ENCODE results near the gene WWOX.

Gene WWOX

DNA sequence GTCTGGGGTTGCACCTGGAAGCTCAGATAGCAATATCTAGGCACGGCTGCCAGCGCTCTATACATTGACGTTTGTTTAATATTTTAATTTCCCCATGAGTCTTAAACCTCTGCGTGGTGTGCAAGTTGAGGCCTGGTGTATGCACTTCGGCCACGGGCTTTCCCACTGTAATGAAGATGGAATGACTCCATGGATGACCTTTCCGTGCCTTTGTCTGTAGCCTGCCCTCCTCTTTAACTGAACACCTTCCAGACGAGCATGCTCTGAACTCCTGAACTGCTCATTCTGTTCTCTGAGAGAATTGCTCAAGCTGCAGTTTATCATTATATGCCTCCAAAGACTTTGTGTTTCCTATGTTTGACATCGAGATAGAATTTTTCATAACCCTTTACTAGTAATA is 438.8 kb downstream of the WWOX start:
- no peaks in the 10 kb centered on the region for H3K9me3 Mint-ChIP-seq
- H3K4me3 Mint-ChIP-seq: no peak overlapping the region
- H3K4me1 Mint-ChIP-seq (ENCODE audit: low read depth): no peaks in the 10 kb centered on the region
- H3K27ac Mint-ChIP-seq: no peak overlapping the region
- H3K36me3 Mint-ChIP-seq (ENCODE audit: low read depth): no peaks in the 10 kb centered on the region
- H3K27me3 Mint-ChIP-seq: no peaks in the 10 kb centered on the region
- no peak for DNase-seq

DNA sequence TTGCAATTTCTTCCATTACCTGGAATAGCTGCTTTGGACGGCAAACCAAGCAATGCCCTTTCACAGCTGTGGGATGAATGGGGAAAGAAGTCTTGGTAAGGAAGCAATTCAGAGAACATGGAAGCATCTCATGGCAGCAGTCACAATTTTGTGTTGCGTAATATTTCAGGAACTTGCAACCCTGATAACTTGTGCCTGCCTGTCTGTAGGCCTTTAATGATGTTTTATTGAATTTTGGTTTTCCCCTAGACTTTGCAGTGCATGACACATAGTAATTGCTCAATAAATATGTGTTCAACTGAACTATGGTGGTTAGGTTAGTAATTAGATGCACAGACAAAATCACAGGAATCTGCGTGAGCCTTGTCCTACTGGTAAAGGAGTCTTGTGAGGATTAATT is 439.5 kb downstream of the WWOX start:
- no peaks in the 10 kb centered on the region for H3K4me1 Mint-ChIP-seq (ENCODE audit: low read depth)
- no peak overlapping the region for H3K4me3 Mint-ChIP-seq
- no peaks in the 10 kb centered on the region for H3K9me3 Mint-ChIP-seq
- no peak overlapping the region for H3K27ac Mint-ChIP-seq
- H3K36me3 Mint-ChIP-seq (ENCODE audit: low read depth): no peaks in the 10 kb centered on the region
- DNase-seq: no peak
- H3K27me3 Mint-ChIP-seq: no peaks in the 10 kb centered on the region

DNA sequence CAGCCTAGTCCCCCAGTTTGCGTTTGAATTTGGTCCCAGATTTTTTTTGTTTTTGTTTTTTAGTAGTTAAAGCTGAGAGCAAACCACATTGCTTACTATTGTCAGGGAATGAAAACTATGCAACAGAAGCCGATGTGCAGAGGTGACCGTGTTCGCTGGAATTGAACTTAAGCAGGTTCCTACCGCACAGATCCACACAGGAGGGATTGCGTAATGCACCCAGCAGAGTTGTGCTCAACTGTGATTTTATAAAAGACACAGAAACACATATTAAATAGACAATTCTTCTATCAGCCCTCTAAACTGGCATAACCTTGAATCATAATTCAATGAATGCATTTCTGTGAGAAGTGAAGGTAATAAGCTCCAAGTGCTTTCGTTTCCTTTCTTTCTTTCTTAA is 443.0 kb downstream of the WWOX start:
- H3K36me3 Mint-ChIP-seq (ENCODE audit: low read depth): no peaks in the 10 kb centered on the region
- H3K9me3 Mint-ChIP-seq: no peaks in the 10 kb centered on the region
- no peaks in the 10 kb centered on the region for H3K27me3 Mint-ChIP-seq
- no peak overlapping the region for H3K4me3 Mint-ChIP-seq
- no peak overlapping the region for H3K27ac Mint-ChIP-seq
- DNase-seq: no peak
- H3K4me1 Mint-ChIP-seq (ENCODE audit: low read depth): no peaks in the 10 kb centered on the region

DNA sequence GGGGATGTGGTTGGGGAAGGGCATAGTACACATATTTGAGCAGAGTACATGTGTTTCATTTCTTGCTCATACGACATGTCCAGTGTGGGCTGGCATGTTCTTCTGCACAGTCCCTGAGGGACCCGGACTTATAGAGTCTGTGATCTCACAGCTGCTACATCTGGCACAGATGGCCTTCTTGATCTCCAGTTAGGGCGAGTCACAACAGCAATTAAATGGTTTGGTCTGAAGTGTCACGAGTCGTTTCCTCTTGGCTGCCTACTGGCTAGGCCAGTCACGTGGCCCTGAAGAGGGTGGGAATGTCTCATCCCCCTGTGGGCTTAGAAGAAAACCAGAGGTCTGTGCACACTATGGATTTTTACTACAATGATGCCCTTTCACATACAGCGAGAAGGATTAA is 443.6 kb downstream of the WWOX start:
- no peaks in the 10 kb centered on the region for H3K36me3 Mint-ChIP-seq (ENCODE audit: low read depth)
- H3K27ac Mint-ChIP-seq: no peak overlapping the region
- H3K27me3 Mint-ChIP-seq: no peaks in the 10 kb centered on the region
- no peak overlapping the region for H3K4me3 Mint-ChIP-seq
- DNase-seq: no peak
- H3K4me1 Mint-ChIP-seq (ENCODE audit: low read depth): no peaks in the 10 kb centered on the region
- no peaks in the 10 kb centered on the region for H3K9me3 Mint-ChIP-seq

DNA sequence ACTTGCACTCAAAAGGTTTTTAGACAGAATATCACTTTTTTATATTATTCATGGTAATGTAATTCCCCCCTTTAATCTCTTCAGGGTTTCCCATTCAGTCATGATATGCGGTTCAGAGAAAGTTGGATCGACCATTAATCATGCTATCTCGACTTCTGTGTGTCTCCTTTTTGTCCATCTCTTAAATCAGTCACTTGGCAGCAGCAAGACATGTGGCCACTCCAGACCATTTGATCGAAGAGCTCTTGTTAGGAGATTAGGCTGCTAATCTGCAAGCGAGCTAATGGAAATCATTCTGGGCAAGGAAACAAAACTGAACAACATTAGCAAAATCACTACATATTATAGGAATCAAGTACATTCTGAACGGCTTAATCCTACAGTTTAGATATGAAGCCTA is 449.9 kb downstream of the WWOX start:
- H3K27ac Mint-ChIP-seq: no peak overlapping the region
- DNase-seq: no peak
- H3K9me3 Mint-ChIP-seq: no peaks in the 10 kb centered on the region

DNA sequence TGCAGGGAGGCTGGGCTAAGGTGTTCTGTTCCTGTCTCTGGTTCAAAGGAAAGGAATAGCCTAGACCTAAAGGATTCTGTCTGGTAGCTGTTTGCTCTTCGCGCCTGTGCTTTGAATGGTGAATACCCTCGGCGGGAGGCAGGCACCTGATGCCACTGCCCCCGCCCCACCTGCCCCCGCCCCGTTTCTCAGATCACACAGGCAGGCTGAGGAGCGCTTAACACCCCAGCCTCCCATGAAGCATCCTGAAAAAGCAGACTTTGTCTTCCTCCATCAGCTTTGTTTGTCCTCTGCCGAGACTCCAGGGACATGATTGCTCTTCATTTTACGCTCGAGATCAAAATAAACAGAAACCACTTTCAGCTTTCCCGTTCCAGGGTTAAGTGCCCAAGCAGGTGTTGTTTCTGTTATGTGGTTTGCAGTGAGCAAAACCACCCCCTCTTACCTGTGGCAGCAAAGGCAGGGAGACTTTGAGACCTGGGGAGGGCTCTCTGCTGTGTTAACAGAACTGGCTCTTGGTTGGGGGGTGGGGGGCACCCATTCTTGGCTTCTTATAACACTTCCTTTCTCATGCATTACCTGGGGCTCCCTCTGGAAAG is 452.1 kb downstream of the WWOX start:
- no peak overlapping the region for H3K27ac Mint-ChIP-seq
- H3K4me1 Mint-ChIP-seq (ENCODE audit: low read depth): peaks cover 4% of the 10 kb centered on the region
- H3K36me3 Mint-ChIP-seq (ENCODE audit: low read depth): no peaks in the 10 kb centered on the region
- DNase-seq: no peak
- H3K27me3 Mint-ChIP-seq: no peaks in the 10 kb centered on the region
- no peaks in the 10 kb centered on the region for H3K9me3 Mint-ChIP-seq
- H3K4me3 Mint-ChIP-seq: no peak overlapping the region

More for the DNA sequence above, 449.9 kb downstream of the WWOX start:
- Mint-ChIP-seq H3K36me3 (ENCODE audit: low read depth) (no peaks in the 10 kb centered on the region), H3K27me3 (no peaks in the 10 kb centered on the region), H3K4me1 (ENCODE audit: low read depth) (peaks cover 4% of the 10 kb centered on the region), H3K4me3 (no peak overlapping the region)

DNA sequence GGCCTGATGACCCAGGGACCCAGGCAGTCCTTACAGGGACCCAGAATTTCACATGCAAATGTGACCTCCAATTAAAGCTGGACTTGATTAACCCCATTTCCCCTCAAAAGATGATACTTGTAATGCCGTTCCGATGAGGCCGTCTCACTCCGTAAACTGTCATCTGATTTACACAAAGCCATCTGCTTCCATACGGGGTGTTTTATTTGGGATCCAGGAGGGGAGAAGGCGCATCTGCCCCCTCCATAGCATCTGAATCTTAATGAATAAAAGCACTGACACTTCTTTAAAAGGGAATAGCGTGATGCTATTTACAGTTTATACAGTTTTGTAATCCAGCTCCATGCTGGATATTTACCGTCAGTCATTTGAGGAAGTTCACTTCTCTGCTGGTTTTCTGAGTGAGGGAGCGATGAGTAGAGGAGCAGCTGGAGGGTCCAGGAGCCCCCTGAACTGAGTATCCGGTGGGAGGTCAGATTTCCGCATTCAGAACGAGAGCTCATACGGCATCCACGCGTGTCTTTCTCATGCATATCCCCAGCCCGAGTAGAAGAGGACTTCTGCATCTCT is 452.7 kb downstream of the WWOX start:
- H3K4me3 Mint-ChIP-seq: no peak overlapping the region
- peaks cover 4% of the 10 kb centered on the region for H3K4me1 Mint-ChIP-seq (ENCODE audit: low read depth)
- H3K27me3 Mint-ChIP-seq: no peaks in the 10 kb centered on the region
- DNase-seq: no peak
- H3K36me3 Mint-ChIP-seq (ENCODE audit: low read depth): no peaks in the 10 kb centered on the region
- H3K27ac Mint-ChIP-seq: no peak overlapping the region
- no peaks in the 10 kb centered on the region for H3K9me3 Mint-ChIP-seq

DNA sequence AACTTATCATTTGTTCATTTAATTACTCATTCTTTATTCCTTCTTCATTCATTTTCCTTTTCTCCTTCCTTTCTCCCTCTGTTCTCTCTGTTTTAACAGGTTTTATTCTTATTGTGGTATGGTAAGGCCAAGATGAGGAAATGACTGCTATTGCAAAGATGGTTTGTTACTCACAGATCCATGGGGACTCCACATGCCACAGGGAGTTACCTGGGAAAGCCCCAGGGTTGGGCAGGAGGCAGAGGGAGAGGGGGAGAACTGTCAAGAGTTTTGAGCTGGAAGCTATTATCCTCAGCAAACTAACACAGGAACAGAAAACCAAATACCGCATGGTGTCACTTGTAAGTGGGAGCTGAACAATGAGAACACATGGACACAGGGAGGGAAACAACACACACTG is 453.3 kb downstream of the WWOX start:
- H3K27me3 Mint-ChIP-seq: no peaks in the 10 kb centered on the region
- no peak overlapping the region for H3K4me3 Mint-ChIP-seq
- no peaks in the 10 kb centered on the region for H3K36me3 Mint-ChIP-seq (ENCODE audit: low read depth)
- no peak overlapping the region for H3K27ac Mint-ChIP-seq
- peaks cover 4% of the 10 kb centered on the region for H3K4me1 Mint-ChIP-seq (ENCODE audit: low read depth)
- DNase-seq: no peak
- H3K9me3 Mint-ChIP-seq: no peaks in the 10 kb centered on the region

DNA sequence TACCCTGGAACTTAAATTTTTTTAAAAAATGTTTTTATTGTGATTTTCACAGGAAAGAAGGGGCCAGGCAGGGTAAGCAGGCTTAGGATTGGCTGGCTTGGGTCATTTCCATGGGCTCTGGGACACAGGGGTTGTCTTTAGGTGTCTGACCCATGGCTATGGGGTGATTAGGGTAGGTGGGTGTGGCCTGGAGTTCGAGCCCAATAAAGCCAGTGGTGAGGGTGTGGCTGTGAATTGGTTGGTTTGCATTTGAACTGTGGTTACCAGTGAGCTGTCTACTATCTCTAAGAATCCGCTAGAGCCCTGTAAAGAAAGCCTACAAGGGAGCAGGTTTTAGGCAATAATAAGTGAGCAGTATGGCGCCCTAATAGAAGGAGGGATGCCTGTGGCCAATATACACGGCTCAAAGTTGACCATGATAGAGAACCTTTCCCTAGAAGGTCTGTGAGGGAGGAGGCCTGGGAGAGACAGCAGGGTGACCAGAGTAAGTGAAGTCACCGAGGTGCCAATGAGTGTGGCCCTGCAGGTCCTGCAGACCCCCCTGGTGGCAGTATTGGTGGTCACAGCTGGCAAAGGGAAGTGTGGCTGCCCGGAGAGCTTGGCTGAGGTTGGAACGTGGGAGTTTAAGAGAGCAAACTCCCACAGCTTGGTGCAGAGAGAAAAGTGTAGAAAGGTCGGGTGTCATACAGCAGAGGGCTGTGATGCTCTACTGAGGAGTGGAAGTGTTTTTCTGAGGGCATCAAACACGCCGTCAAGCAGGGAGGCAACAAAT is 454.0 kb downstream of the WWOX start:
- no peak for DNase-seq
- Mint-ChIP-seq H3K27me3 (no peaks in the 10 kb centered on the region), H3K4me3 (no peak overlapping the region), H3K4me1 (ENCODE audit: low read depth) (peaks cover 4% of the 10 kb centered on the region), H3K27ac (no peak overlapping the region), H3K9me3 (no peaks in the 10 kb centered on the region), H3K36me3 (ENCODE audit: low read depth) (no peaks in the 10 kb centered on the region)

DNA sequence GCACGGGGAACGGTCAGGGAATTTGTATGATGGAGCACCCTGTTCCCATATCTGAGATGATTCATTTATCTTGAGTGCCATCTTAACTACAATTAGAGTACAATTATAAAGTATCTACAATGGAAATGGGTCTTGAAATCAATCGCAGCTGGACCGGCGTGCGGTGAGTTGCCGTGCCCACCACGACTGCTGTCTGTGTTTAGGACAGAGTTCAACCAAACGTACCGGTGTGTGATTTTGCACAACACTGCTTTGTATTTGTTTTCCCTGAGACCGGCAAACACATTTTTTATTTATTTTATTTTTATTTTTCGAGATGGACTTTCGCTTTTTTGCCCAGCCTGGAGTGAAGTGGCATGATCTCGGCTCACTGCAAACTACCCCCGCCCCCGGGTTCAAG is 457.0 kb downstream of the WWOX start:
- H3K9me3 Mint-ChIP-seq: no peaks in the 10 kb centered on the region

DNA sequence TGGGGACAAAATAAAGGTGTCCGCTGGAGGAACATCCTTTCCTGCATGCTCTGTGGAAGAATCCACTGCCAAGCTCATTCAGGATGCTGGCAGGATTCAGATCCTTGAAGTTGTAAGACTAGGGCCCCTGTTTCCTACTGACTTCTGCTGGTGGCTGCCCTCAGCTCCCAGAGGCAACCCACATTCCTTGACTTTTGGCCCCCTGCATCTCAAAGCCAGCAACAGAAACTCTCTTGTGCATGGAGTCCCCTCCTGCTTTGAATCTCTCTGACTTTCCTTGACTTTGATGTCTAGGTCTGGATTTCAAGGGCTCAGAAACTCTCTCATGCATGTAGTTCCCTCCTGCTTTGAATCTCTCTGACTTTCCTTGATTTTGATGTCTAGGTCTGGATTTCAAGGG is 461.5 kb downstream of the WWOX start:
- peaks cover under 1% of the 10 kb centered on the region for H3K4me1 Mint-ChIP-seq (ENCODE audit: low read depth)
- H3K9me3 Mint-ChIP-seq: peaks cover 4% of the 10 kb centered on the region
- H3K27me3 Mint-ChIP-seq: no peaks in the 10 kb centered on the region
- H3K27ac Mint-ChIP-seq: no peak overlapping the region
- DNase-seq: no peak
- no peak overlapping the region for H3K4me3 Mint-ChIP-seq
- H3K36me3 Mint-ChIP-seq (ENCODE audit: low read depth): peaks cover 2% of the 10 kb centered on the region

More for the DNA sequence above, 457.0 kb downstream of the WWOX start:
- H3K4me1 Mint-ChIP-seq (ENCODE audit: low read depth): peaks cover 4% of the 10 kb centered on the region
- H3K27ac Mint-ChIP-seq: no peak overlapping the region
- H3K36me3 Mint-ChIP-seq (ENCODE audit: low read depth): no peaks in the 10 kb centered on the region
- H3K4me3 Mint-ChIP-seq: no peak overlapping the region
- no peak for DNase-seq
- H3K27me3 Mint-ChIP-seq: no peaks in the 10 kb centered on the region

DNA sequence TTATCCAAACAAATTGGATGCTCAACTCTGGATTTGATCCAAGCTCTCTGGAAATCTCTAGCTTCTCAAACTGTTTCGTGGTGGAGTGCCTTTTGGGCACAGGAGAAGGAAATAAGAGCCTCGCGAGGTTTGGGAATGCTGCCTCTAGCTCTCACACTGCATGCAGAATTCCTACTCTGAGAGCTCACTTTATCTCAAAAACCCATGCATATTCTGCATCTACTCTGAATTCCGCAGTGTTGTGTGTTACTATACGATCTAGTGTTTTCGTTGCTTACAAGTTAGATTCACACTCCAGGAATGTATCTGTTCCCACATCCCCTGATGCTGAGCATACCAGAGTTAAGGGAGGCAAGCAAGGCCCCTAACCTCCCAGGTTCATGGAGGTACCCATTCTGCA is 462.7 kb downstream of the WWOX start:
- peaks cover 4% of the 10 kb centered on the region for H3K9me3 Mint-ChIP-seq
- peaks cover 2% of the 10 kb centered on the region for H3K36me3 Mint-ChIP-seq (ENCODE audit: low read depth)
- no peak overlapping the region for H3K27ac Mint-ChIP-seq
- no peak overlapping the region for H3K4me3 Mint-ChIP-seq
- H3K27me3 Mint-ChIP-seq: no peaks in the 10 kb centered on the region
- peaks cover 11% of the 10 kb centered on the region for H3K4me1 Mint-ChIP-seq (ENCODE audit: low read depth)
- DNase-seq: no peak

DNA sequence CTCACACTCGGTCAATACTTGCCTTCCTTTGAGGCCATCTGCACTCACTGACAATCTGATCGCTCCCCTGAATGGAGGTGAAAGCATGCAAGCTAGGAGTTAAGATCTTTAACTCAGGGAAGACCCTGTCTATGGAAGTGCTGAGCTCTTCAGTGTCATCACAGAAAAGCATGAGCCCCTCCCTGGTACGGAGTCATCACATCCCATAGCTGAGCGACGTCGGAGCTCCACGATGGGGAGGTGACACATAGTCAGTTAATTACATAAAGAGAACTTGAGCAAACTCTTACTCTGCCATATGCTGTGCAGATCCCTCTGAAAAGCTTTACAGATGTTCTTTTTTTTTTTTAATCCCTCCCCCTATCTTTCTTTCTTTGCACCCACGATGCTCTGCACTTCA is 463.2 kb downstream of the WWOX start:
- H3K4me1 Mint-ChIP-seq (ENCODE audit: low read depth): peaks cover 11% of the 10 kb centered on the region
- H3K9me3 Mint-ChIP-seq: peaks cover 4% of the 10 kb centered on the region
- H3K27ac Mint-ChIP-seq: no peak overlapping the region
- DNase-seq: no peak
- H3K4me3 Mint-ChIP-seq: no peak overlapping the region
- no peaks in the 10 kb centered on the region for H3K27me3 Mint-ChIP-seq
- H3K36me3 Mint-ChIP-seq (ENCODE audit: low read depth): peaks cover 2% of the 10 kb centered on the region

DNA sequence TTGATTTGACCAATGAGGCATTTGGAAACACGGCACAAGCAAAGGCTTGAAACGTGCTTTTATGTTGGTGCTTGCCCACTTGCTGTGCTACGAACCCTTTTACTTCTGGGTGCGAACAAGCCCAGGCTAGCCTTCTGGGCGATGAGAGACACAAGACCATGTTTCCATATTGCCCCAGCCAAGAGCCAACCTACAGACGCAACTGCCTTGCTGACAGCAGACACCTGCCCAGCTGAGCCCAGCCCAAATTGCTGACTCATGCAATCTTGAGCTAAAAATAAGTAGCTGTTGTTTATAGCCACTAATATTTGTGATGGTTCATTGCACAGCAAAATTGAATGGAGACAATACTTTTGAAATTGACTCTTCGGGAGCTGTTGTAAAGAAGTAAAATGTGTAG is 464.5 kb downstream of the WWOX start:
- peaks cover 2% of the 10 kb centered on the region for H3K36me3 Mint-ChIP-seq (ENCODE audit: low read depth)
- DNase-seq: no peak
- H3K27me3 Mint-ChIP-seq: no peaks in the 10 kb centered on the region
- H3K4me1 Mint-ChIP-seq (ENCODE audit: low read depth): peaks cover 11% of the 10 kb centered on the region
- no peak overlapping the region for H3K27ac Mint-ChIP-seq
- peaks cover 4% of the 10 kb centered on the region for H3K9me3 Mint-ChIP-seq
- H3K4me3 Mint-ChIP-seq: no peak overlapping the region

DNA sequence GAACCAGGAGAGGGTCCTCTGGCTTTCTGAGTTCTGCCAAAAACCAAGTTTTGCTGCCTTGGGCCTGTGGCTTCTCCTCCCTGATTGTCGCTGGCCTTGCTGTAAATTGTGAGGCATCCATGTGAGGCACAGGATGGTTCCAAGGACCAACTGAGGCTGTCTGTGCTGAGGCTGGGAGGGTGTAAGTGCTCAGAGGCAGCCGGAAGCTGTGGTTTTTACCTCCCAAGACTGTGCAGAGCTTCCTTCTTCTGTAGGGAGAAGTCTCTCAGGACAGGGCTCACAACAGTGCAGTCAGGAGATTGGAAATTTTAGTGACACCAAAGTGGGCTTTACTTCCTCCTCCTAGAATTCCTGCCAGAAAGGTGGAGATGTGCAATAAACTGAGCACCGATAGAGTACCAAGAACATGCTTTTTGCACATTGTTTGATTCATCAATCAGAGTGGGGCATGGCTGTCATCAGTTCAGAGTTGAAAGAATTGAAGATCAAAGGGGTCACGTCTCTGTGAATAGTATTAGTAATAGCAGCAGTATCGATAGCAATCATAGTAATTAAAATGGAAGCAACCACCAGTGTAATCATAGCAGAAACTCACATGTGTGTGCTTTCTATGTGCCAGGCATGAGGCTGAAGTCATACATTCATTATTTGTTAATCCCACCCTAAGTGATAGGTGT is 467.1 kb downstream of the WWOX start:
- H3K36me3 Mint-ChIP-seq (ENCODE audit: low read depth): peaks cover 2% of the 10 kb centered on the region
- no peak overlapping the region for H3K4me3 Mint-ChIP-seq
- peaks cover 4% of the 10 kb centered on the region for H3K9me3 Mint-ChIP-seq
- peaks cover 19% of the 10 kb centered on the region for H3K4me1 Mint-ChIP-seq (ENCODE audit: low read depth)
- no peaks in the 10 kb centered on the region for H3K27me3 Mint-ChIP-seq
- DNase-seq: no peak
- peak overlapping the region; percentile 42 for H3K27ac Mint-ChIP-seq
